Astrocyte (in vitro differentiated cells and primary cell): ENCODE data around the gene NPRL2. TPM values are rescaled to one million over a fixed set of nuclear protein-coding genes. Genes with fewer than 3 reads are reported as not detected.
A peak's percentile ranks its signal among the peaks of the same experiment; 100 is the strongest.

Source experiments
- DNase-seq: peaks from one replicate; pipeline ENCODE4 v3.0.0-alpha.2; 2010; ENCODE audit warnings: low read depth
- FAIRE-seq: peaks from 2 replicates; lab custom pipeline; 2011; peaks lifted over from hg19 to GRCh38; lab: Jason Lieb, UNC
- H2AFZ ChIP-seq: 2 replicates; pipeline ENCODE4 v1.6.0; 2012; ENCODE audit warnings: low read depth, low read length, inconsistent platforms
- H3K27ac ChIP-seq: 2 replicates; pipeline ENCODE4 v1.5.1; 2011; ENCODE audit warnings: low read depth, low read length, inconsistent platforms
- H3K27me3 ChIP-seq: 2 replicates; pipeline ENCODE4 v1.6.0; 2011; ENCODE audit warnings: low read length, inconsistent platforms; ENCODE audit not compliant: insufficient read depth
- H3K36me3 ChIP-seq: 2 replicates; pipeline ENCODE4 v1.5.1; 2011; ENCODE audit warnings: low read length, inconsistent platforms; ENCODE audit not compliant: insufficient read depth
- H3K4me1 ChIP-seq: 2 replicates; pipeline ENCODE4 v1.5.1; 2011; ENCODE audit warnings: low read length, inconsistent platforms; ENCODE audit not compliant: insufficient read depth
- H3K4me2 ChIP-seq: 2 replicates; pipeline ENCODE4 v1.6.0; 2012; ENCODE audit warnings: low read length, inconsistent platforms
- H3K4me3 ChIP-seq: 2 replicates; pipeline ENCODE4 v1.5.1; 2011; ENCODE audit warnings: low read depth, mild to moderate bottlenecking, low read length, inconsistent platforms; ENCODE audit not compliant: insufficient read depth
- H3K79me2 ChIP-seq: 2 replicates; pipeline ENCODE4 v1.6.0; 2012; ENCODE audit warnings: mild to moderate bottlenecking, low read length, inconsistent platforms; ENCODE audit not compliant: insufficient read depth
- H3K9ac ChIP-seq: 2 replicates; pipeline ENCODE4 v1.6.0; 2012; ENCODE audit warnings: mild to moderate bottlenecking, low read length, inconsistent platforms
- H3K9me3 ChIP-seq: 2 replicates; pipeline ENCODE4 v1.5.1; 2012; ENCODE audit warnings: low read depth, mild to moderate bottlenecking, low read length, inconsistent platforms; ENCODE audit not compliant: insufficient read depth
- H4K20me1 ChIP-seq: 2 replicates; pipeline ENCODE4 v1.6.0; 2012; ENCODE audit warnings: low read length, inconsistent platforms; ENCODE audit not compliant: insufficient read depth
- H3K27ac Mint-ChIP-seq: one replicate; pipeline ENCODE4 v1.8.0; 2021; ENCODE audit warnings: mild to moderate bottlenecking, mixed read lengths; ENCODE audit not compliant: unreplicated experiment
- H3K27me3 Mint-ChIP-seq: one replicate; pipeline ENCODE4 v1.8.0; 2021; ENCODE audit warnings: low read depth, mixed read lengths; ENCODE audit not compliant: unreplicated experiment
- H3K36me3 Mint-ChIP-seq: one replicate; pipeline ENCODE4 v1.8.0; 2021; ENCODE audit warnings: low read depth, mixed read lengths; ENCODE audit not compliant: unreplicated experiment
- H3K4me1 Mint-ChIP-seq: one replicate; pipeline ENCODE4 v1.8.0; 2021; ENCODE audit warnings: low read depth, mixed read lengths; ENCODE audit not compliant: unreplicated experiment
- H3K4me3 Mint-ChIP-seq: one replicate; pipeline ENCODE4 v1.8.0; 2021; ENCODE audit warnings: mild to moderate bottlenecking, moderate library complexity, mixed read lengths; ENCODE audit not compliant: unreplicated experiment
- H3K9me3 Mint-ChIP-seq: one replicate; pipeline ENCODE4 v1.8.0; 2021; ENCODE audit warnings: mild to moderate bottlenecking, mixed read lengths; ENCODE audit not compliant: unreplicated experiment
- EZH2 ChIP-seq: IDR thresholded peaks from 2 replicates; pipeline ENCODE4 v1.6.1; 2012; ENCODE audit warnings: mild to moderate bottlenecking, low read length, inconsistent platforms; ENCODE audit not compliant: insufficient read depth
- total RNA-seq: library from RNA; stranded (reverse); gene quantifications from 2 replicates; pipeline ENCODE4 v1.2.1, GENCODE V29; 2021
- TF ChIP-seq, protein P1 (sequence below): IDR thresholded peaks from 2 replicates; pipeline ENCODE4 v1.5.1; 2011; ENCODE audit warnings: low read depth, mild to moderate bottlenecking, inconsistent platforms, low read length, moderate library complexity; ENCODE audit not compliant: insufficient read depth

NPRL2 gene
- total RNA-seq, 1 donor from 2014 or later: 15.7 TPM

DNA sequence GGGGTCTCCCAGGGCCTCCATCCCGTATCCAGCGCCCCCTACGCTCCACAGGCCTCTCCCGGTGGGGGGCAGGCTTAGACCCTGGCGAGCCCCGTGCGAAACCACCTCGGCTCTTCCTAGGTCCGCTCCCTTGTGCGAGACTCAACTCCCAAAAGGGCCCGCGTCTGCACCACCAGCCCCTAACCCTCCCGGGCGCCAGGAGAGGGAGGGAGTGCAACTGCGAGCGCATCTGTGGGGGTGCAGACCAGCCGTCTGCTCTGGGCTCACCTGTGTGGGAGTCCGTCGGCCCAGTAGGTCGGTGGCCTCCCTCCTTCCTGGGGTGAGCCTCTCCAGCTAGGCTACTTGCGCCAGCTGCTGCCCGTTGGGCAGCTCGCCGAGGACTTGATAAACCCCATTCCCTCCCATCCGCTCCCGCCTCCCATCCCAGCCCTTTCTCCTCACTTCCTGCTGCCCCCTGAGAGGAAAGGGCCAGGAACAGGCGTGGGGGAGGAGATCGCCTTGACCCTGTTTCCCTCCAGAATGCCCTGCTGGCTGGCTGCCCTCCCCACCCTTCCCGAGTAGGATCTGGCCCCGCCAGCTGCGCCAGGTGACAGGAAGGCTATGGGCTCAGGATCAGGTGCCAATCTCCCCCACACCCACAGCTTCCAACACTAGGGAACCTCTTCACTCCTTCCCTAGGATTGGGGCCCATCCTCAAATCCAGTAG is 28.0 kb downstream of the NPRL2 start, which contains the start of gene HYAL2:
TSS of gene HYAL2 (minus strand) at position 360 of the 706 bp plus-strand sequence. CDS start 2,256 bp downstream, outside the sequence.
- TF ChIP-seq, protein P1, sequence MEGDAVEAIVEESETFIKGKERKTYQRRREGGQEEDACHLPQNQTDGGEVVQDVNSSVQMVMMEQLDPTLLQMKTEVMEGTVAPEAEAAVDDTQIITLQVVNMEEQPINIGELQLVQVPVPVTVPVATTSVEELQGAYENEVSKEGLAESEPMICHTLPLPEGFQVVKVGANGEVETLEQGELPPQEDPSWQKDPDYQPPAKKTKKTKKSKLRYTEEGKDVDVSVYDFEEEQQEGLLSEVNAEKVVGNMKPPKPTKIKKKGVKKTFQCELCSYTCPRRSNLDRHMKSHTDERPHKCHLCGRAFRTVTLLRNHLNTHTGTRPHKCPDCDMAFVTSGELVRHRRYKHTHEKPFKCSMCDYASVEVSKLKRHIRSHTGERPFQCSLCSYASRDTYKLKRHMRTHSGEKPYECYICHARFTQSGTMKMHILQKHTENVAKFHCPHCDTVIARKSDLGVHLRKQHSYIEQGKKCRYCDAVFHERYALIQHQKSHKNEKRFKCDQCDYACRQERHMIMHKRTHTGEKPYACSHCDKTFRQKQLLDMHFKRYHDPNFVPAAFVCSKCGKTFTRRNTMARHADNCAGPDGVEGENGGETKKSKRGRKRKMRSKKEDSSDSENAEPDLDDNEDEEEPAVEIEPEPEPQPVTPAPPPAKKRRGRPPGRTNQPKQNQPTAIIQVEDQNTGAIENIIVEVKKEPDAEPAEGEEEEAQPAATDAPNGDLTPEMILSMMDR: no peak
- no peak for TF ChIP-seq EZH2
- Mint-ChIP-seq H3K36me3 (peaks cover 13% of the 10 kb centered on the region), H3K27me3 (no peaks in the 10 kb centered on the region), H3K9me3 (no peaks in the 10 kb centered on the region), H3K27ac (peak within 1 kb of the TSS; percentile 98), H3K4me1 (peaks cover 21% of the 10 kb centered on the region), H3K4me3 (peak within 1 kb of the TSS; percentile 85)
- Histone ChIP-seq H3K27me3 (no peaks in the 10 kb centered on the region), H3K27ac (peak within 1 kb of the TSS; percentile 100), H2AFZ (peak within 1 kb of the TSS; percentile 92), H3K4me2 (peak within 1 kb of the TSS; percentile 93), H3K4me3 (peak within 1 kb of the TSS; percentile 95), H3K36me3 (peaks cover 13% of the 10 kb centered on the region), H3K4me1 (peaks cover 24% of the 10 kb centered on the region), H3K9me3 (no peaks in the 10 kb centered on the region), H3K79me2 (peaks cover 53% of the 10 kb centered on the region), H4K20me1 (peaks cover 33% of the 10 kb centered on the region), H3K9ac (peak within 1 kb of the TSS; percentile 96)
- FAIRE-seq: no peak
- no peak for DNase-seq

DNA sequence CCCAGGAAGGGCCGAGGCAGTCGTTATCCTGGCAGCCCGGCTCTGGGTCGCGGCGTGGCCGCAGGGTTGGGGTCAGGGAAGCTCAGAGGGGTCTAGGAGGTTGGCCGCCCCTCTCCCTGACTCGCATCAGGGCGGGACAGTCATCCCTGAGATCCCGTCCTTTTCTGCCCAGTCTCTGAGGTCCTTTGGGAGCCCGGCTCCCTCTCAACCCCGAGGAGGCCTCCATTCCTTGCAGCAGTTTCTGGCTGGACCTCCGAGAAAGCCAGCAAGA is 28.5 kb downstream of the NPRL2 start:
- peaks cover 20% of the 10 kb centered on the region for H3K4me1 Mint-ChIP-seq

More for the DNA sequence above, 28.5 kb downstream of the NPRL2 start:
- FAIRE-seq (no peak), DNase-seq (no peak)
- Mint-ChIP-seq H3K36me3 (peaks cover 13% of the 10 kb centered on the region), H3K27ac (no peak overlapping the region), H3K9me3 (no peaks in the 10 kb centered on the region), H3K27me3 (no peaks in the 10 kb centered on the region), H3K4me3 (peak overlapping the region; percentile 85)
- Histone ChIP-seq H4K20me1 (peaks cover 35% of the 10 kb centered on the region), H3K4me3 (peak overlapping the region; percentile 95), H3K27me3 (no peaks in the 10 kb centered on the region), H2AFZ (peak overlapping the region; percentile 73), H3K9me3 (no peaks in the 10 kb centered on the region), H3K27ac (no peak overlapping the region), H3K4me2 (peak overlapping the region; percentile 93), H3K79me2 (peaks cover 48% of the 10 kb centered on the region), H3K36me3 (peaks cover 13% of the 10 kb centered on the region), H3K9ac (peak overlapping the region; percentile 96), H3K4me1 (peaks cover 24% of the 10 kb centered on the region)
- TF ChIP-seq EZH2: no peak
- TF ChIP-seq, protein P1: no peak
